WERI-Rb-1 (cell line): ENCODE data around the gene CHD5.

ENCODE experiments used
- DNase-seq: peaks from one replicate; pipeline ENCODE4 v3.0.0-alpha.2; 2020
- H3K27ac ChIP-seq: fragments of 250-450 bp; sonication (Bioruptor Pico); 2 replicates; pipeline ENCODE4 v1.5.1; 2020; ENCODE audit warnings: mild to moderate bottlenecking, moderate library complexity
- H3K27me3 ChIP-seq: fragments of 250-450 bp; sonication (Bioruptor Pico); 2 replicates; pipeline ENCODE4 v1.5.1; 2021; ENCODE audit warnings: mild to moderate bottlenecking, low read depth, moderate library complexity; ENCODE audit not compliant: insufficient read depth, severe bottlenecking
- H3K36me3 ChIP-seq: fragments of 250-450 bp; sonication (Bioruptor Pico); 2 replicates; pipeline ENCODE4 v1.5.1; 2020; ENCODE audit warnings: mild to moderate bottlenecking, moderate library complexity
- H3K4me3 ChIP-seq: 2 replicates; pipeline ENCODE4 v1.5.1; 2011; ENCODE audit warnings: low read depth, mild to moderate bottlenecking, control low read depth, low read length
- H3K9me3 ChIP-seq: fragments of 250-450 bp; sonication (Bioruptor Pico); 2 replicates; pipeline ENCODE4 v1.5.1; 2021; ENCODE audit warnings: mild to moderate bottlenecking, moderate library complexity; ENCODE audit not compliant: severe bottlenecking
- TF ChIP-seq, protein P1 (sequence below): IDR thresholded peaks from 2 replicates; pipeline ENCODE4 v1.5.1; 2011; ENCODE audit warnings: low read depth, mild to moderate bottlenecking, control low read depth, inconsistent platforms, low read length

CHD5 gene

DNA sequence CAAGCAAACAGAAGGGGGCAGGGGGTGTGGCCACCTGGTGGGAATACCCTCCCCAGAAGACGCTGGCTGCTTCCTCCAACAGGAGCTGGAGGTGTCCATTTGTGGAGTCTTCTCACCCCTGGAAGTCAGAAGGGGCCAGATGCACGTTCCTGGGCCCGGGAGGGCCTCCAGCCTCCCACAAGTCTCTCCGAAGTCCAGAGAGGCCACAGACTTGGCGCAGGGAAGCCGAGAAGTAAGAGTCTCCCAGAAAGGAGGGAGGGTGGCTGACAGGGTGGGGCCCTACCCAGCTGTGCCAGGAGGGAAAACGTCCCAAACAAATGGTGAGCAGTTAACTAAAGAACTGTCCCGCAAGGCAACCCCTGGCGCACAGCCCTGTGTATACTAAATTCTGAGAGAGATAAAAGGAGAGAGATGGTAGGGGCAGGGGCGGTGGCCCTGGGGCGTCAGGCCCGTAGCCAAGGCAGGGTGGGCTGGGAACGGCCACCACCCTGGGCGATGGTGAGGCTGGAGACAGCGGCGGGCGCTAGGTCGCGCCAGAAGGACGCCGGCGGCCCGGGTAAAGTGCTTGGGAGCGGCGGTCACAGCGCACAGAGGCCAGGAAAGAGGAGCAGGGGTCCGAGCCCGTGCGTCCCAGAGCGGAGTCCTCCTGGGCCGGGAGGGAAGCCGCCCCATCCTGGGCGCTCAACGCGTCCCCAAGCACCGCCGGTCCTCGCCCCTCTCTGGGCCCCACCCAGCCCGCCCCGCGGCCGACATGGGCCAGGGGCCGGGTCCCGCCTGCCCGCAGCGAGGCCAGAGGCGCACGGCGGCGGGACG, 1.2 kb downstream of the CHD5 start:
- TF ChIP-seq, protein P1, sequence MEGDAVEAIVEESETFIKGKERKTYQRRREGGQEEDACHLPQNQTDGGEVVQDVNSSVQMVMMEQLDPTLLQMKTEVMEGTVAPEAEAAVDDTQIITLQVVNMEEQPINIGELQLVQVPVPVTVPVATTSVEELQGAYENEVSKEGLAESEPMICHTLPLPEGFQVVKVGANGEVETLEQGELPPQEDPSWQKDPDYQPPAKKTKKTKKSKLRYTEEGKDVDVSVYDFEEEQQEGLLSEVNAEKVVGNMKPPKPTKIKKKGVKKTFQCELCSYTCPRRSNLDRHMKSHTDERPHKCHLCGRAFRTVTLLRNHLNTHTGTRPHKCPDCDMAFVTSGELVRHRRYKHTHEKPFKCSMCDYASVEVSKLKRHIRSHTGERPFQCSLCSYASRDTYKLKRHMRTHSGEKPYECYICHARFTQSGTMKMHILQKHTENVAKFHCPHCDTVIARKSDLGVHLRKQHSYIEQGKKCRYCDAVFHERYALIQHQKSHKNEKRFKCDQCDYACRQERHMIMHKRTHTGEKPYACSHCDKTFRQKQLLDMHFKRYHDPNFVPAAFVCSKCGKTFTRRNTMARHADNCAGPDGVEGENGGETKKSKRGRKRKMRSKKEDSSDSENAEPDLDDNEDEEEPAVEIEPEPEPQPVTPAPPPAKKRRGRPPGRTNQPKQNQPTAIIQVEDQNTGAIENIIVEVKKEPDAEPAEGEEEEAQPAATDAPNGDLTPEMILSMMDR, result no peak
- H3K9me3 ChIP-seq, result no peaks in the 10 kb centered on the region
- no peak overlapping the region for H3K27ac ChIP-seq
- H3K36me3 ChIP-seq, result no peaks in the 10 kb centered on the region; the same call in 1 of the 2 replicates
- H3K27me3 ChIP-seq, result no peaks in the 10 kb centered on the region
- H3K4me3 ChIP-seq, result peak overlapping the region; percentile 48
- DNase-seq, result no peak

DNA sequence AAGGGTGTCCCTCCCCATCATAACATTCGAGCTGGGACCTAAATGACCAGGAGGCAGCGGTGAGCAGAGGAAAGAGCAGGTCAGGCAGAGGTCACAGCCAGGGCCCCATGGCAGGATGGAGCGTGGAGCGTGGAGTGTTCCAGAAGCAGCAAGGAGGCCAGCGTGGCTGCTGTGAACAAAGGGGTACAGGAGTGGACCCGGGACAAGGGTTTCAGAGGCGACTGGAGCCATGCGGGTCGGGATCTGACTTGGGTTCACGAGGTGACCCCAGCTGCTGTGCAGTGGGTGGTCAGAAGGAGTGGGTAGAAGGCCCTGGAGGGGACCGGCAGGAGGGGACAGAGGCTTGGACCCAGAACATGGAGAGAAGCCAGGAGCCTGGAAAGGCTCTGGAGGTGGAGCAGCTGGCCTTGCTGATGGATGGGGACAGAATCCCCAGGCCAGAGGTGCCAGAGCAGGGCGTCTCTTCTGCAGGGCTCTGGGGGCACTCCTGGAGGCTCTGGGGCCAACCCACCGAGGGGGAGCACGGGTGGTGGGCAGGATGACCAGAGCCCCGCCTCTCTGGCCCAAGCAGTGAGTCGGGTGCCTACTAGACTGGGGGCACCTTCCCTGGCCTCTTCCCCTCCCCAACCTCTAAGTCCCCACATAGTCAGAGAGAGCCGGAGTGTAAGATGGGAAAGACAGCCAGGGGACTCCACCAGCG, 2.3 kb downstream of the CHD5 start:
- Histone ChIP-seq H3K36me3 (no peaks in the 10 kb centered on the region), H3K27ac (no peak overlapping the region), H3K4me3 (no peak overlapping the region), H3K9me3 (no peaks in the 10 kb centered on the region), H3K27me3 (no peaks in the 10 kb centered on the region)
- TF ChIP-seq, protein P1, result no peak
- DNase-seq, result no peak

DNA sequence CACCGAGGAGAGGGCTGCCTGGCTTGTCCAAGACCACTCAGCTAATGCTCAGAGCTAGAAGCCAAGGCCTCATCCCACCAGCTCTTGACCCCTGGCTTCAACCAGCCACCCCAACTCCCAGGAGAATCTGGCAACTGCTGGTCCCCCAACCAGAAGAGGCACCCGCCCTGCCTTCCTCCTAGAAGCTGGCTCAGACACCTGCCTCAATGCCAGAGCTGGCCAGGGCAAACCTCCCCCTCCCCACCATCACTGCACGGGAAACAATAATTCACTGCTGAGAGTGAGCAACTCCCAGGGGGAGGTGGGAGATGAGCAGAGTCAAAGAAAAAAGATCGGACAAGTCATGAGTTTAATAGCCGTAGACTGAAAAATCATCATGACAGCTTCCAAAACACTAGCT, 3.3 kb downstream of the CHD5 start:
- Histone ChIP-seq H3K36me3 (no peaks in the 10 kb centered on the region), H3K27ac (no peak overlapping the region), H3K9me3 (no peaks in the 10 kb centered on the region), H3K4me3 (no peak overlapping the region), H3K27me3 (no peaks in the 10 kb centered on the region)
- TF ChIP-seq, protein P1, result no peak
- DNase-seq, result no peak

DNA sequence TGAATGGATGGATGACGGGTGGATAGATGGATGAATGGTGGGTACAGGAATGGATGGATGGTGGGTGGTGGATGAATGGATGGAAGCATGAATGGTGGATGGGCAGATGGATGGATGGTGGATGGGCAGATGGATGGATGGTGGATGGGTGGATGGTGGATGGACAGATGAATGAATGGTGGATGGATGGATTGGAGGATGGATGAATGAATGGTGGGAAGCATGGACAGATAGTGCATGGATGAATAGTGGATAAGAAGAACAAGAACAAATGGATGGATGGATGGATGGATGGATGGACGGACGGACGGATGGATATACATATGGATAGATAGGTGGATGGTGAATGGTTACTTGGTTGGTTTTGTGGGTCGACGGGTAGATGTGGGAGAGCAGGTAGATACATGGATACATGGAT, 4.7 kb downstream of the CHD5 start:
- DNase-seq, result no peak
- TF ChIP-seq, protein P1, result no peak
- Histone ChIP-seq H3K36me3 (no peaks in the 10 kb centered on the region), H3K4me3 (no peak overlapping the region), H3K27me3 (no peaks in the 10 kb centered on the region), H3K27ac (no peak overlapping the region), H3K9me3 (no peaks in the 10 kb centered on the region)

DNA sequence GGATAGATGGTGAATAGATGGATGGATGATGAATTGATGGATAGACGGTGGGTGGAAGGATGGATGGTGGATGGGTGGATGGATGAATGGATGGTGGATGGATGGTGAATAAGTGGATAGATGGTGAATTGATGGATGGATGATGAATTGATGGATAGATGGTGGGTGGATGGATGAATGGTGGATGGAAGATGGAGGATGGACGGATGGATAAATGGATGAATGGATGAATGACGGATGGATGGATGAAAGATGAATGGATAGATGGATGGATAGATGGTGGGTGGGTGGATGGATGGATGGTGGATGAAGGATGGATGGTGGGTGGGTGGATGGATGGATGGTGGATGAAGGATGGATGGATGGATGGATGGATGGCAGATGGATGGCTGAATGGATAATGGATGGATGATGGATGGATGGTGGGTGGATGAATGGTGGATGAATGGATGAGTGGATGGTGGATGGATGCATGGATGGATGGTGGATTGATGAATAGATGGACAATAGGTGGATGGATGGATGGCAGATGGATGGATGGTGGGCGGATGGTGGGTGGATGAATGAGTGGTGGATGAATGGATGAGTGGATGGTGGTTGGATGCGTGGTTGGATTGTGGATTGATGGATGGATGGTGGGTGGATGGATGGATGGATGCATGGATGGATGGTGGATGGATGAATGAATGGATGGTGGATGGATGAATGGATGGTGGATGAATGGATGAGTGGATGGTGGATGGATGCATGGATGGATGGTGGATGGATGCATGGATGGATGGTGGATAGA, 5.3 kb downstream of the CHD5 start:
- Histone ChIP-seq H3K9me3 (no peaks in the 10 kb centered on the region), H3K27me3 (no peaks in the 10 kb centered on the region), H3K4me3 (no peak overlapping the region), H3K27ac (no peak overlapping the region), H3K36me3 (no peaks in the 10 kb centered on the region)
- DNase-seq, result no peak
- TF ChIP-seq, protein P1, result no peak
